ENCODE results near the gene KISS1R. TPM values are rescaled to one million over a fixed set of nuclear protein-coding genes. Genes with fewer than 3 reads are reported as not detected.

KISS1R gene
- total and polyA plus RNA-seq, 2 donors from 2014 or later: 0.69 TPM; not detected in 1

DNA sequence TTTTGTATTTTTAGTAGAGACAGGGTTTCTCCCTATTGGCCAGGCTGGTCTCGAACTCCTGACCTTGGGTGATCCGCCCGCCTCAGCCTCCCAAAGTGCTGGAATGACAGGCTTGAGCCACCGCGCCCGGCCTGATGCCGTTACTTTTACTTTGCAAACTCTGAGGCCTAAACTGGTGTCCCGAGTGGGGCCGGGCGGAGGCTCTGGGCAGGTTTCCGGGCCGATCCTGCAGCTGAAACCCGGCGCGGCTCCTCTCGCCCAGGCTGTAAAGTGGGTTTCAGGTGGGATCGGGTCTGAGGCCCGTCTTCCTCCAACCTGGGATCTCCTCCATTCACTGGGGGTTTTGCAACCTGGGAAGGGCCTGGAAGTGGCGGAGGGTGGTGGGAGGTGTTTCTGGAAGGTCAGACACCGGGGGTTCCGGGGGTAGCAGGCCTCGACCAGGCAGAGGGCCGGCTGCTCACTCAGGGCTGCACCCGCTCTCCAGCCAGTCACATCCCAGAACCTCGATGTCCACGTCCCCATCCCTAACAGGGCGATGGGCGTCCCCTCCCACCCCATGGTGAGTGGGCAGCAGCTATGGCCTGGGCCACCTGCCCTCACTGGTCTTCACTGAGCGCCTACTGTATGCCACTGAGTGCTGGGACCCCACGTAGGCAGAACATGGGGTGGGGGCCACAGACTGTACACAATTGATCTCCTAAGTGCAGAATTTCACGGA lies 45.7 kb downstream of the KISS1R start:
- Histone ChIP-seq H3K9me3 (ENCODE audit: control insufficient read depth in 2 of 3, insufficient read depth in 1 of 3, low read length in 3 of 3) (no peaks in the 10 kb centered on the region), H3K9ac (ENCODE audit: low read length in 3 of 3) (no peak overlapping the region), H3K27me3 (ENCODE audit: control insufficient read depth, insufficient read depth, low read length) (no peaks in the 10 kb centered on the region), H3K27ac (ENCODE audit: low read depth in 2 of 2, low read length in 2 of 2) (no peak overlapping the region), H3K4me1 (ENCODE audit: control insufficient read depth in 2 of 3, insufficient read depth in 2 of 3, low read depth in 1 of 3, low read length in 3 of 3) (no peaks in the 10 kb centered on the region), H3K36me3 (ENCODE audit: control insufficient read depth in 2 of 3, insufficient read depth in 3 of 3, low read length in 3 of 3) (peaks cover 2 to 7% (median 6%) of the 10 kb centered on the region in 3 donors), H3K4me3 (ENCODE audit: low read length in 3 of 3) (no peak overlapping the region)
- TF ChIP-seq CTCF (IDR thresholded peaks at IDR 0.05; ENCODE audit: borderline replicate concordance, extremely low read depth, insufficient read depth): no peak
- DNase-seq: peak in 2 of 5 donors; percentile 57 to 66
- no peak for FAIRE-seq
- intact Hi-C loops (cut with DNase I): no loop called here

- no peak overlapping the region for H3K9ac ChIP-seq (ENCODE audit: low read length in 3 of 3)
- intact Hi-C loops (cut with DNase I): no loop called here
- DNase-seq (peak in 2 of 5 donors; percentile 60 to 67), FAIRE-seq (no peak)
- no peak for TF ChIP-seq CTCF (IDR thresholded peaks at IDR 0.05; ENCODE audit: borderline replicate concordance, extremely low read depth, insufficient read depth)
- no peak overlapping the region for H3K4me3 ChIP-seq (ENCODE audit: low read length in 3 of 3)
- no peaks in the 10 kb centered on the region for H3K4me1 ChIP-seq (ENCODE audit: control insufficient read depth in 2 of 3, insufficient read depth in 2 of 3, low read depth in 1 of 3, low read length in 3 of 3)
- no peak overlapping the region for H3K27ac ChIP-seq (ENCODE audit: low read depth in 2 of 2, low read length in 2 of 2)
- no peaks in the 10 kb centered on the region for H3K9me3 ChIP-seq (ENCODE audit: control insufficient read depth in 2 of 3, insufficient read depth in 1 of 3, low read length in 3 of 3)
- no peaks in the 10 kb centered on the region for H3K27me3 ChIP-seq (ENCODE audit: control insufficient read depth, insufficient read depth, low read length)
- peaks cover 2 to 7% (median 6%) of the 10 kb centered on the region in 3 donors for H3K36me3 ChIP-seq (ENCODE audit: control insufficient read depth in 2 of 3, insufficient read depth in 3 of 3, low read length in 3 of 3)
Observed at GRCh38 chr19:963486-963951, 46.4 kb downstream of the KISS1R start.

GRCh38 chr19:964116-964520 lies 47.0 kb downstream of the KISS1R start:
- no peak for TF ChIP-seq CTCF (IDR thresholded peaks at IDR 0.05; ENCODE audit: borderline replicate concordance, extremely low read depth, insufficient read depth)
- no peaks in the 10 kb centered on the region for H3K9me3 ChIP-seq (ENCODE audit: control insufficient read depth in 2 of 3, insufficient read depth in 1 of 3, low read length in 3 of 3)
- H3K9ac ChIP-seq (ENCODE audit: low read length in 3 of 3): no peak overlapping the region
- H3K4me1 ChIP-seq (ENCODE audit: control insufficient read depth in 2 of 3, insufficient read depth in 2 of 3, low read depth in 1 of 3, low read length in 3 of 3): no peaks in the 10 kb centered on the region
- no peaks in the 10 kb centered on the region for H3K27me3 ChIP-seq (ENCODE audit: control insufficient read depth, insufficient read depth, low read length)
- FAIRE-seq (no peak), DNase-seq (no peak)
- peaks cover 2 to 7% (median 6%) of the 10 kb centered on the region in 3 donors for H3K36me3 ChIP-seq (ENCODE audit: control insufficient read depth in 2 of 3, insufficient read depth in 3 of 3, low read length in 3 of 3)
- no peak overlapping the region for H3K27ac ChIP-seq (ENCODE audit: low read depth in 2 of 2, low read length in 2 of 2)
- H3K4me3 ChIP-seq (ENCODE audit: low read length in 3 of 3): no peak overlapping the region
- intact Hi-C loops (cut with DNase I): no loop called here
